ENCODE results near the gene SYT7.

- TF ChIP-seq POLR2AphosphoS5 (IDR thresholded peaks at IDR 0.05; ENCODE audit: borderline replicate concordance, low read depth, low read length) (no peak), EZH2 (IDR thresholded peaks at IDR 0.05) (no peak)
These were observed 41.2 kb upstream of the SYT7 start for GRCh38 chr11:61621917-61622585.
